GM23338 (cell line): Measurements from ENCODE around the gene NCAPD3. TPM values are rescaled to one million over a fixed set of nuclear protein-coding genes. Genes with fewer than 3 reads are reported as not detected.
A peak's percentile ranks its signal among the peaks of the same experiment; 100 is the strongest.

Experiments
- ATAC-seq: fragments of 200-7000 bp; cut with Tn5 transposase; 3 replicates; pipeline ENCODE4 v1.9.1; 2020
- DNase-seq: peaks from one replicate; pipeline ENCODE4 v3.0.0-alpha.2; 2015; ENCODE audit warnings: low spot score
- H2AFZ ChIP-seq: fragments of 200-600 bp; sonication (generic); 2 replicates; pipeline ENCODE4 v1.8.0; 2016; ENCODE audit warnings: antibody characterized with exemption, mild to moderate bottlenecking, moderate library complexity
- H3F3A ChIP-seq: fragments of 200-600 bp; sonication (generic); replicated peaks from 2 replicates; pipeline ENCODE4 v1.8.0; 2017; ENCODE audit warnings: antibody characterized with exemption, mixed run types, low read depth
- H3K27ac ChIP-seq: fragments of 200-600 bp; sonication (generic); 2 replicates; pipeline ENCODE4 v1.6.1; 2016; ENCODE audit warnings: low read depth
- H3K27me3 ChIP-seq: fragments of 200-600 bp; sonication (generic); 2 replicates; pipeline ENCODE4 v1.8.0; 2016; ENCODE audit warnings: mild to moderate bottlenecking, mixed run types, moderate library complexity; ENCODE audit not compliant: insufficient read depth
- H3K36me3 ChIP-seq: fragments of 200-600 bp; sonication (generic); 2 replicates; pipeline ENCODE4 v1.8.0; 2016; ENCODE audit warnings: mild to moderate bottlenecking; ENCODE audit not compliant: insufficient read depth
- H3K4me1 ChIP-seq: fragments of 200-600 bp; sonication (generic); 2 replicates; pipeline ENCODE4 v1.8.0; 2016; ENCODE audit warnings: mild to moderate bottlenecking, moderate library complexity; ENCODE audit not compliant: insufficient read depth
- H3K4me2 ChIP-seq: fragments of 200-600 bp; sonication (generic); 2 replicates; pipeline ENCODE4 v1.7.1; 2017; ENCODE audit warnings: mixed run types
- H3K4me3 ChIP-seq: fragments of 200-600 bp; sonication (generic); 2 replicates; pipeline ENCODE4 v1.6.1; 2016; ENCODE audit warnings: mixed run types
- H3K79me2 ChIP-seq: fragments of 200-600 bp; sonication (generic); replicated peaks from 2 replicates; pipeline ENCODE4 v1.8.0; 2017; ENCODE audit warnings: mild to moderate bottlenecking; ENCODE audit not compliant: insufficient read depth
- H3K9me2 ChIP-seq: fragments of 200-600 bp; sonication (generic); 2 replicates; pipeline ENCODE4 v1.8.0; 2017; ENCODE audit not compliant: insufficient read depth
- H4K20me1 ChIP-seq: fragments of 200-600 bp; sonication (generic); replicated peaks from 2 replicates; pipeline ENCODE4 v1.8.0; 2017; ENCODE audit warnings: mild to moderate bottlenecking; ENCODE audit not compliant: insufficient read depth
- H3K27ac Mint-ChIP-seq: 2 replicates; pipeline ENCODE4 v1.8.0; 2020; ENCODE audit warnings: inconsistent platforms, mild to moderate bottlenecking, moderate library complexity, mixed read lengths
- H3K27me3 Mint-ChIP-seq: 3 replicates; pipeline ENCODE4 v1.8.0; 2022; ENCODE audit warnings: low read depth, mild to moderate bottlenecking, moderate library complexity, mixed read lengths, inconsistent platforms; ENCODE audit not compliant: insufficient read depth, poor library complexity
- H3K36me3 Mint-ChIP-seq: 3 replicates; pipeline ENCODE4 v1.8.0; 2021; ENCODE audit warnings: low read depth, mild to moderate bottlenecking, inconsistent platforms, moderate library complexity, mixed read lengths
- H3K4me1 Mint-ChIP-seq: 3 replicates; pipeline ENCODE4 v1.8.0; 2020; ENCODE audit warnings: mild to moderate bottlenecking, inconsistent platforms, mixed read lengths
- H3K4me3 Mint-ChIP-seq: 3 replicates; pipeline ENCODE4 v1.8.0; 2021; ENCODE audit warnings: moderate library complexity, mild to moderate bottlenecking, inconsistent platforms, mixed read lengths
- H3K9me3 Mint-ChIP-seq: 3 replicates; pipeline ENCODE4 v1.8.0; 2020; ENCODE audit warnings: moderate library complexity, mild to moderate bottlenecking, inconsistent platforms, mixed read lengths
- CTCF ChIP-seq, 2 experiments: fragments of 200-600 bp in 1 of 2; sonication (generic) in 1 of 2; conservative IDR thresholded peaks; 2 replicates each; pipeline versions ENCODE4 v1.5.1 to v1.6.1; 2016 to 2017; ENCODE audit warnings: antibody characterized with exemption in 2 of 2, low read depth in 2 of 2, mild to moderate bottlenecking in 2 of 2, moderate library complexity in 1 of 2
- ETS1 ChIP-seq: IDR thresholded peaks from 2 replicates; pipeline ENCODE4 v1.6.1; 2016; ENCODE audit warnings: antibody characterized with exemption
- REST ChIP-seq: IDR thresholded peaks from one replicate; pipeline ENCODE4 v1.6.1; 2018; ENCODE audit warnings: antibody characterized with exemption; ENCODE audit not compliant: unreplicated experiment
- ZNF462 ChIP-seq: fragments of 250-450 bp; sonication (Bioruptor Pico); IDR thresholded peaks from 2 replicates; pipeline ENCODE4 v1.5.0; 2020; ENCODE audit warnings: mild to moderate bottlenecking, moderate library complexity
- polyA plus RNA-seq: library from polyadenylated mRNA; unstranded; fragments of >200 nt; fragmentation: Nextera tagmentation; extraction: Ambion mirVana; gene quantifications from 2 replicates; pipeline ENCODE4 v1.2.1, GENCODE V29; 2016
- total RNA-seq: library from RNA; depleted of rRNA; stranded (reverse); fragments of >200 nt; shearing (Covaris generic); gene quantifications from 2 replicates; pipeline ENCODE4 v1.2.3, GENCODE V29; 2014

The NCAPD3 gene
- total and polyA plus RNA-seq, 2 experiments from 2014 or later: 37.1 to 49.8 TPM

- Histone ChIP-seq H3K79me2 (peaks cover 71% of the 10 kb centered on the region), H3K4me2 (peak overlapping the region; percentile 38), H4K20me1 (0 out of 2 replicates have a peak, but pooled peaks cover 4% of the 10 kb centered on the region), H3K9me2 (no peaks in the 10 kb centered on the region), H3K27ac (peak overlapping the region; percentile 46), H3K4me3 (no peak overlapping the region), H3K4me1 (peaks cover 58% of the 10 kb centered on the region), H3K27me3 (no peaks in the 10 kb centered on the region), H2AFZ (no peak overlapping the region), H3K36me3 (peaks cover 16% of the 10 kb centered on the region), H3F3A (0 out of 2 replicates have a peak, but pooled peaks cover 8% of the 10 kb centered on the region)
- H3K4me1 Mint-ChIP-seq: peaks cover 71% of the 10 kb centered on the region
- no peak for TF ChIP-seq CTCF (conservative IDR thresholded peaks at IDR 0.05; ENCODE audit: low read depth in 2 of 2)
- no peak for TF ChIP-seq REST
- TF ChIP-seq ETS1: no peak
- peak; percentile 21 for ATAC-seq
- peaks cover 41% of the 10 kb centered on the region for H3K36me3 Mint-ChIP-seq
- no peak for DNase-seq
- H3K9me3 Mint-ChIP-seq: no peaks in the 10 kb centered on the region
- no peak overlapping the region for H3K4me3 Mint-ChIP-seq
- H3K27ac Mint-ChIP-seq: peak overlapping the region; percentile 81
- peaks cover 15% of the 10 kb centered on the region for H3K27me3 Mint-ChIP-seq
Measured at GRCh38 chr11:134267461-134267860, 43.7 kb upstream of the NCAPD3 start.

GRCh38 chr11:134266841-134267251 is 43.1 kb upstream of the NCAPD3 start:
- Histone ChIP-seq H3F3A (0 out of 2 replicates have a peak, but pooled peaks cover 2% of the 10 kb centered on the region), H3K27ac (peak overlapping the region; percentile 46), H3K4me3 (no peak overlapping the region), H3K79me2 (peaks cover 68% of the 10 kb centered on the region), H4K20me1 (0 out of 2 replicates have a peak, but pooled peaks cover 4% of the 10 kb centered on the region), H3K4me1 (peaks cover 52% of the 10 kb centered on the region), H3K36me3 (peaks cover 16% of the 10 kb centered on the region), H3K4me2 (peak overlapping the region; percentile 38; the same call in 1 of the 2 replicates), H2AFZ (no peak overlapping the region), H3K9me2 (no peaks in the 10 kb centered on the region), H3K27me3 (no peaks in the 10 kb centered on the region)
- Mint-ChIP-seq H3K9me3 (no peaks in the 10 kb centered on the region), H3K4me1 (peaks cover 67% of the 10 kb centered on the region), H3K4me3 (peak overlapping the region; percentile 2; the same call in 1 of the 3 replicates), H3K27me3 (peaks cover 15% of the 10 kb centered on the region), H3K36me3 (peaks cover 44% of the 10 kb centered on the region), H3K27ac (peak overlapping the region; percentile 81)
- ATAC-seq: peak; percentile 15
- peak; percentile 44 for DNase-seq
- no peak for TF ChIP-seq ZNF462 (CRISPR knock-in tag)
